Measurements from ENCODE around the gene DNAH6. TPM values are rescaled to one million over a fixed set of nuclear protein-coding genes. Genes with fewer than 3 reads are reported as not detected.

The DNAH6 gene
- polyA plus RNA-seq, 3 donors, result 0.04 TPM; not detected in 2

DNA sequence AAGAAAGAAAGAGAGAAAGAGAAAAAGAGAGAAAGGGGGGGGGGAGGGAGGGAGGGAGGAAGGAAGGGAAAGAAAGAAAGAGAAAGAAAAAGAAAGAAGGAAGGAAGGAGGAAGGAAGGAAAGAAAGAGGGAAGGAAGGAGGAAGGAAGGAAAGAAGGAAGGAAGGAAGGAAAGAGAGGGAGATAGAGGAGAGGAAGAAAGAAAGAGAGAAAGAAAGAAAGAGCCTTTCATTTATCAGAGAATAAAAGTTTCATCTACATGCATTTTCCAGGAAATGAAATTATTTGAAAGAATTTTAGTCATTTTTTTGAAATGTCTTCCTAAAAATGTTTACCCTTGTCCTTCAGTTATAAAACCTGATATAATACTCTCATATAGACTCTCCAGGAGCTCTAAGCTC, 192.1 kb downstream of the DNAH6 start:
- Histone ChIP-seq H3K27ac (ENCODE audit: low read depth in 1 of 2, low read length in 2 of 2) (no peak overlapping the region), H3K27me3 (ENCODE audit: control insufficient read depth in 2 of 2, insufficient read depth in 2 of 2, low read length in 2 of 2) (no peaks in the 10 kb centered on the region), H3K4me2 (replicated peaks; ENCODE audit: extremely low read depth, low read length, poor library complexity, severe bottlenecking) (no peak overlapping the region), H3K79me2 (ENCODE audit: insufficient read depth, low read length) (no peaks in the 10 kb centered on the region), H3K9me3 (replicated peaks in 1 of 2; ENCODE audit: control insufficient read depth in 1 of 2, insufficient read depth in 1 of 2, low read length in 2 of 2) (no peaks in the 10 kb centered on the region), H4K20me1 (ENCODE audit: insufficient read depth, low read length) (no peaks in the 10 kb centered on the region), H3K9ac (ENCODE audit: insufficient read depth, low read length, poor library complexity, severe bottlenecking) (no peak overlapping the region), H3K36me3 (replicated peaks in 1 of 2; ENCODE audit: control insufficient read depth in 1 of 2, insufficient read depth in 2 of 2, low read length in 2 of 2) (no peaks in the 10 kb centered on the region), H3K4me1 (ENCODE audit: control insufficient read depth in 1 of 2, insufficient read depth in 2 of 2, low read length in 2 of 2) (no peaks in the 10 kb centered on the region), H3K4me3 (replicated peaks in 1 of 3; ENCODE audit: low read depth in 2 of 3, low read length in 3 of 3) (no peak overlapping the region), H2AFZ (ENCODE audit: insufficient read depth, low read depth, low read length, poor library complexity, severe bottlenecking) (no peak overlapping the region)
- Mint-ChIP-seq H3K4me3 (no peak overlapping the region), H3K4me1 (no peaks in the 10 kb centered on the region), H3K9me3 (peaks cover 0 to 6% (median 2%) of the 10 kb centered on the region in 7 donors), H3K36me3 (no peaks in the 10 kb centered on the region), H3K27me3 (ENCODE audit: low read depth in 3 of 3) (peaks cover 2 to 3% (median 2%) of the 10 kb centered on the region in 3 donors), H3K27ac (no peak overlapping the region)
- no peak for DNase-seq
- intact Hi-C loops (cut with micrococcal nuclease), result no loop called here
- TF ChIP-seq CTCF (IDR thresholded peaks at IDR 0.05), result no peak

DNA sequence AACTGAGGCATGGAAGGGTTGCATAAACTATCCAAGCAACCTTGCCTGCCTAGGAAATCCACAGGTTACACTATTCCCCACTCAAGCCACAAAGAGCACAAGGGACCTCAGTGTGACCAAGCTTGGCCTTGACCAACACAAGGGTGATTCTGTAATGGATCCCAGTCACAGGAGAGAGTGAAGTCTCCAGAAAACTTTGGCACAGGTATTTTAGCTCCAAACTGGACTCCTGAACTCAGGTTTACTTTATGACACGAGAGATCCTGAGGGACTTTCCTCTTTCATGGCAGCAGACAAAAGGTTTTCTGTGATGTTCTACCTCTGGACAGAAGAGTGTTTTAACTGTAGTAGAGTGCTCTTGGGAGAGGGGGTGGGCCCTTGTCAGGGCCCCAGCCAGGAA, 195.4 kb downstream of the DNAH6 start:
- Histone ChIP-seq H3K9me3 (replicated peaks in 1 of 2; ENCODE audit: control insufficient read depth in 1 of 2, insufficient read depth in 1 of 2, low read length in 2 of 2) (no peaks in the 10 kb centered on the region), H3K9ac (ENCODE audit: insufficient read depth, low read length, poor library complexity, severe bottlenecking) (no peak overlapping the region), H2AFZ (ENCODE audit: insufficient read depth, low read depth, low read length, poor library complexity, severe bottlenecking) (no peak overlapping the region), H3K36me3 (replicated peaks in 1 of 2; ENCODE audit: control insufficient read depth in 1 of 2, insufficient read depth in 2 of 2, low read length in 2 of 2) (no peaks in the 10 kb centered on the region), H3K27me3 (ENCODE audit: control insufficient read depth in 2 of 2, insufficient read depth in 2 of 2, low read length in 2 of 2) (no peaks in the 10 kb centered on the region), H3K4me1 (ENCODE audit: control insufficient read depth in 1 of 2, insufficient read depth in 2 of 2, low read length in 2 of 2) (no peaks in the 10 kb centered on the region), H4K20me1 (ENCODE audit: insufficient read depth, low read length) (no peaks in the 10 kb centered on the region), H3K4me3 (replicated peaks in 1 of 3; ENCODE audit: low read depth in 2 of 3, low read length in 3 of 3) (no peak overlapping the region), H3K27ac (ENCODE audit: low read depth in 1 of 2, low read length in 2 of 2) (no peak overlapping the region), H3K79me2 (ENCODE audit: insufficient read depth, low read length) (no peaks in the 10 kb centered on the region), H3K4me2 (replicated peaks; ENCODE audit: extremely low read depth, low read length, poor library complexity, severe bottlenecking) (no peak overlapping the region)
- Mint-ChIP-seq H3K4me1 (no peaks in the 10 kb centered on the region), H3K4me3 (no peak overlapping the region), H3K27me3 (ENCODE audit: low read depth in 3 of 3) (peaks cover 1 to 3% (median 2%) of the 10 kb centered on the region in 3 donors), H3K27ac (no peak overlapping the region), H3K36me3 (no peaks in the 10 kb centered on the region), H3K9me3 (peaks cover 0 to 6% (median 2%) of the 10 kb centered on the region in 7 donors)
- WGBS (ENCODE audit: insufficient coverage), result 89% methylated on average over 1 of the region's 1 CpG
- intact Hi-C loops (cut with micrococcal nuclease), result no loop called here
- no peak for TF ChIP-seq CTCF (IDR thresholded peaks at IDR 0.05)
- no peak for DNase-seq
